Forelimb muscle (tissue), 1 donor: Measurements from ENCODE around the gene SRBD1. TPM values are rescaled to one million over a fixed set of nuclear protein-coding genes. Genes with fewer than 3 reads are reported as not detected.

Experiments used
- DNase-seq: peaks from one replicate; pipeline ENCODE4 v3.0.0-alpha.2; 2013; ENCODE audit warnings: low read depth
- polyA plus RNA-seq: library from polyadenylated mRNA; unstranded; fragments of 120-200 nt; gene quantifications from one replicate; pipeline ENCODE4 v1.2.1, GENCODE V29; 2013; ENCODE audit not compliant: insufficient read length

The SRBD1 gene
- polyA plus RNA-seq, 1 donor = 9.2 TPM

DNA sequence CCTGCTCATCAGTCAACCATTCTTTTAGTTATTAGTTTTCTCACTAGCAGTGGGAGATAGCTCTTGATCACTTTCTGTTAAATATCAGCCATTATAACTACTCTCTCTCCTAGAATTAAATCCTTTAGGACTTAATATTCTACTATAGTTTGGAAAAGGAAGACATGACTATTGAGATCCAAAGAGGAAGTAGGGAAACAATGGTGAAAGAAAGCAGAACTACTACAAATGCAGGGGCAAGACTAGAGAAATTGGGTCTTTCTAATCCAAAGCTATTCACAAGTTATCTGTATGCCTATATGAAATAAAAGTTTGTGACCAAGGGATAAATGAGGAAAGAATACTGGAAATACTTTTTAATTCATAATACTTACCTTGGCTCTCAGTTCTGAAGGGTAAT is 65.1 kb downstream of the SRBD1 start:
- DNase-seq = no peak

DNA sequence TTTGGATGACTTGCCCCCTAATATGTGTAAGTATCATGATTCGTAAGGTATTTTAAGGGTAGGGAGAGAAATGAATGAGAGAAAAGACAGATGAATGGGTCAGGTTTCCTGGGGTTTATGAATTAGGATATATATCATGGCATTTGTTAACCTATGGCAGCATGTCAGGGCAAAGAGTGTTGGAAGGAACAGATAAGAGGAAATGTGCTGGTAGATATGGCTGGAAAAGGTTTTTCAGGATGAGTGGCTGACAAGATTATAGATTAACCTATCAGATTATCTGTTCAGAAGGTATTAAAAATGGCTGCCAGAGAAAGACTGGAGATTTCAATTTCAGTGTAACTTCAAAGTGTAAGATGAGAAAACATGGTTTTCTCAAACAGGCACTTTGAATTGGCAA is 67.8 kb downstream of the SRBD1 start:
- DNase-seq = no peak

DNA sequence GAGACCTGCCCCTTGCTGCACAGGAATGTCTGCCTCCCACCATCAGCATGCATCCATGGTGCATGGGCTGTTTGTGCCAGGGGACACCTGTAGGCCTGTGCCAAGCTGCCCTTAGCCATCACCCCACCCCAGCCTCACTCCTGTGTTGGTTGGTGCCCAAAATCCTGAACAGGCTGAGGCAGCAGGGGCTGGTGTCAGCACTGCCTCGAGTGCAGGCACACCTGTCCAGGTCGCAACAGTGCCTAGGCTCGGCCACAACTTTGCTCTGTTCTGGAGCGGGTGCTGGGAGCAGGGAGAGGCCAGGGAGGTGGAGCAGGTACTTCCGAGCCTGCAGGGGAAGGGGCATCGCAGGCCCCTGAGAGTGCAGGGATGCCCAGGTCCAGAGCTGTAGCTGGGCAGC is 69.1 kb downstream of the SRBD1 start:
- no peak for DNase-seq

DNA sequence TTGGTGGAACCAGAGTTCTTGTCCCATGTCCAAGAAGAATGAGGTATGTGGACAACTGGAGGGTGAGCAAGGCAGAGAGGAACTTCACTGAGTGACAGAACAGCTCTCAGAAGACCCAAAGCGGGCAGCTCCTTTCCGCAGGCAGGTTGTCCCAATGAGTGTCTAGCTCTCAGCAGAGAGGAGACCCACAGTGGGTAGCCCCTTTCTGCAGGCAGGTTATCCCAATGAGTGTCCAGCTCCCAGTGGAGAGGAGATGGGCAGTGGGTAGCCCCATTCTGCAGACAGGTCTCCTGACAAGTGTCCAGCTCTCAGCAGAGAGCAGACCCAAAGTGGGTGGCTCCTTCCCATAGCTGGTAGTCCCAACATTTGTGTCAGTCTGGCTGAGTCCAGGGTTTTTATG is 69.6 kb downstream of the SRBD1 start:
- no peak for DNase-seq

DNA sequence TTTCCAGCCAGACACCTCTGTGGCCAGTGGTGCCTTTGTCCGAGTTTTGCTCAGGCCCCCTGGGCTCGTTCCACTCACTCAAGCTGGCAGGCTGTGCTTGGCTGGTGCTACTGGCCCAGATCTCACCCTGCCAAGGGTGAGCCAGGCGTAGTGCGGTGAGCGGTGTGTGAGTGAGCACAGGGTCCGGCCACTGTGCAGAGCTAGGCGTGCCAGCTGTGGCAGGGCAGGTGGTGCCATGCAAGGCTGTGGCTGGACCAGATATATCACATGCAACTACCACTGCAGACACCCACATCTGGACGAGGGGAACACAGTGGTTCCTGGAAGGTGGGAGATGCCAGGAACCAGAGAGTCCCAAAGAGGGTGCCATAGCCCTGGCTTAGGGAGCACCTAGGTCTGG is 70.1 kb downstream of the SRBD1 start:
- DNase-seq = no peak

DNA sequence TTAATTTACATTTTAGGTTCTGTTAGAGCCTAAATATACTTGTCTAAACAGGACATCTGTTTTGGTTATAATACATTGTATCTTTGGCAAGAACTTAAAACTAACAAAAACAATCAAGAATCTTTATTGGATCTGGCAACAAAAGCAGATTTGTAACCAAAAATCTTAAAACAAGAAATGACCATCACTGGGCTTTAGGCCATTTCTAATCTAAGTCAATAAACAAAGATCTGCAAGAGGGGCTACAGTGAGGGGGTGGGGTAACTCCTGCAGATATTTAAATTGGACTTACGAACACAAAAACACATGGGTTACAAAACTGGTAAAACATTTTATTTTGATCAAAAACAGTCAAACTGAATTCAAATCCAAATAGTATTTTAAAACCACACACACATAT is 77.3 kb downstream of the SRBD1 start:
- DNase-seq = no peak

DNA sequence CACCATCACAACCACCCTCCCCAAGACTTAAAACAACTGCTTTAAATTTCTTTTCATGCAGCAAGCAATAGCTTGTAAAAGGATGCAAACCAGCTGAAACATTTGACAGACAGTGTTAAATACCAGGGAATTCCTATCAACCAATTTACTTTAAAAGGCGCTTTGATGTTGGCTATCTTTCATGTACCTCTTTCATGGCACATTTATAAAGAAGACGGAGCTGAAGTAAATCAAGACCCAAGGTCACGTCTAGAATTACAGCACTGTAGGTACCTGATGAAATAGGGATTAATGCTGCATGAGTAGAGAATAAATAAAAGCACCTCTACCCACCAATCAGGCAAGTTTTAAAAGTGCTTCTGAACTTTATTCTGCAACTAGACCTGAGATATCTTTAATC is 78.9 kb downstream of the SRBD1 start:
- no peak for DNase-seq

DNA sequence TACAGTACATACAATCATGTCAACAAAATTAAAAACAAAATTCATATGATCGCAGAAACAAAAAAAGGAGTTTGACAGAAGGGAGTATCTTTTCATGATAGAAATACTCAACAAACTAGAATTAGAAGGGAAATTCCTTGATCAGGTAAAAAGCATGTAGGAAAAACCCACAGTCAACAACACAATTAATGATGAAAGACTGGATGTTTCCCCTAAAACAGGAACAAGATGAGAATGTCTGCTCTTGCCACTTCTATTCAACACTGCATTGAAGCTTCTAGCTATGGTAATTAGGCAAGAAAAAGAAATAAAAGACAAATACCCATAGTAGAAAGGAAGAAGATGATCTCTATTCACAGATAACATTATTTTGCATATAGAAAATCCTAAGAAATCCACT is 87.1 kb downstream of the SRBD1 start:
- DNase-seq = no peak

DNA sequence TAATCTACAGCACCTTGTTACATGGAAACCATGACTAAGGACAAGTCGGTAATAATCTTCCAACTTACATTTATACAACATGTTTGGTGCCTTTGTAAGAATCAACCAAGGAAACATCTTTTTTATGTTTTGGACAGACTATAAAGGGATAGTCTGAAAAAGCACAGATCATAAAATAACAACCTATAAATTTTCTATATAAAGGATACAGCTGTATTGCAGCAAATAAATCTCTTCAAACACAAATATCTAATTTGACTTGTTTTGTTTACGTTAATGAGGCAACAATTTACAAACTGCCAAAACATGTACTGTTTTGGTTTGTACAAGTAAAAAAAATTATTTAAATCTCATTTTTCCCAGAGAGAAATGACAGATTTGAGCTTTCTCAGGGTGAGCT is 92.5 kb downstream of the SRBD1 start:
- DNase-seq = no peak

DNA sequence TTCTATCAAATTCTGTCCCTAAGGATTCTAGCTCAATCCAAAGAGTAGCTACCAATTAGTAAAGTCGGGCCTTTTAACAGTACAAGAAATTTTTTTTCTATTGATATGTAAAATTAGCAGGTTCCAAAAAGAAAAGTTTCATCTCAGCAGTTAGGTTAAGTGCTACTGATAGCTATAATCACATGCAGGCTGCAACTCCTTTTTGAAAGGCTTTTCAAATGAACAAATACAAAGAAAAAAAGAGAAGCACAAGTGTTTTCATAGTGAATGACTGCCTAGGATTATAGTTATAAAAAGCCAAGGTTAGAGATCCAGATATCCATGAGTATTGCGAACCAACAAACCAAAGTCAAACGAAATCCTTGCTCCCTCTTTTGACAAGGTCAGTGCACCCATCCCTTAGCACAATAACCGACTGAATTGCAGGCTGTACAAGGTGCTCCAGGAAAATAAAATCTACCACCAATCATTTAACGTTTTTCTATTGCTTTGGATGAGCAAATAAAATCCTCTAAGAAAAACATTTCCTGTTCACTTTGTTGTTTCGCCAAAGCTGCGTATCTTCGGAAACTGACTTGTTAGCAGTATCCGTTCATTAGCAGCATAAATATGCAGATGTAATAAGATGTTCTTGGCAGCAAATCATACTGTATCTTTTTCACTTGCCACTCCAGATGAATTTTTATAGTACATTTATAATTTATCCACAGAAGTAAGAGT is 100.2 kb downstream of the SRBD1 start:
- no peak for DNase-seq

DNA sequence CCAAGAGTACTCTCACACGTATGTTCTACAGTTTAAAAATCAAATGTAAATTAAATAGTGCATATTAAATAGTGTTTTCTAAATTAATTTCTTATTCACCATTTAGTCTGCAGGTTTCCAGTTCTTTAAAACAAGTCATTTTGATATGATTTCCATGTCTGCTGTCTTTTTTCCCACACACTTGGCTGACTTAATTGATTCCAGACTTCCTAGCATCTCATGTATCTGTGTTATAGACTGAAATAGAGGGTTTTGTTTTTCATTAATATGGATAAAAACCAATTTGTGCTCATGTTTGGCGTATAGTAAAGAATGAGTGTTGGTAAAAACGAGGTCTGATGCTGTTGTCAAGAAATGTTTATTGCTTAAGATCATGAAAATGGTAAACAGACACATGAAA is 104.3 kb downstream of the SRBD1 start:
- no peak for DNase-seq

DNA sequence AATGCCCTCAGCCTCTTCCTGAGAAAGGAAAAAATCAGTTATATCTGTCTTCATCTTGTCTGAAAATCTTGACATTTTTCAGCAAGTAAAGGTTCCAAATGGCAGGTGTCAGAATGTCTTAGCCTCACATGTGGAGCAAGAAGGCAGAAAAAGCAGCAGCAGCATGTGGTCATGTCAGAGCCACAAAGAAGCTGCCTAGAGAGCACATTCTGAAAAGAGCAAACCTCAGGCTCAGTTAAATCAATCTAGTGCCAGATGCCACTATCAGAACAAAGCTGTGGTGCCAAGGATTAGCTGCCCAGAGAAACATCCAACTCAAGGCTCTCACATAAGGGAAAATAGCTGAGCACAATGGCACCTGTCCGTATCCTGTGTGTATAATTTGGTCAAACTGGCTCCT is 105.9 kb downstream of the SRBD1 start:
- DNase-seq = no peak

DNA sequence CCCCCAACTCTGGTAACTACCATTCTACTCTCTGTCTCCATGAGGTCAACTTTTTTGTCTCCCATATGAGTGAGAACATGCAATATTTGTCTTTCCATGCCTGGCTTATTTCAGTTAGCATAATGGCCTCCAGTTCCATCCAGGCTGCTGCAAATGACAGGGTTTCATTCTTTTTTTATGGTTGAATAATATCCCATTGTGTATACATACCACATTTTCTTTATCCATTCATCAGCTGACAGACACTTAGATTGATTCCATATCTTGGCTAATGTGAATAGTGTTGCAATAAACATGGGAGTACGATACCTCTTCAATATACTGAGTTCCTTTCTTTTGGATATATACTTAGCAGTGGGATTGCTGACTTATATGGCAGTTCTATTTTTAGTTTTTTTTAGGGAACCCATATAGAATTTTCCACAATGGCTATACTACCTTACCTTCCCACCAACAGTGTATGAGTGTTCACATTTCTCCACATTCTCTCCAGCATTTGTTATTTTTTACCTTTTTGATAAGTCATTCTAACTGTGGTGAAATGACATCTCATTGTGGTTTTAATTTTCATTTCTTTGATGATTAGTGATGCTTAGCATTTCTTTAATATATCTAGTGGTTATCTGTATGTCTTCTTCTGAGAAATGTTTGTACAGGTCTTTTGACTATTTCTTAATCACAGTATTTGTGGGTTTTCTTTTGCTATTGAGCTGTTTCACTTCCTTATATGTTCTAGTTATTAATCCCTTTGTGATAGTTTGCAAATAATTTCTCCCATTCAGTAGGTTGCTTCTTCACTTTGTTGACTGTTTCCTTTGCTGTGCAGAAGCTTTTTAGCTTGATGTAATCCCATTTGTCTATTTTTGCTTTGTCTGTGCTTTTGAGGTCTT is 112.2 kb downstream of the SRBD1 start:
- DNase-seq = no peak

DNA sequence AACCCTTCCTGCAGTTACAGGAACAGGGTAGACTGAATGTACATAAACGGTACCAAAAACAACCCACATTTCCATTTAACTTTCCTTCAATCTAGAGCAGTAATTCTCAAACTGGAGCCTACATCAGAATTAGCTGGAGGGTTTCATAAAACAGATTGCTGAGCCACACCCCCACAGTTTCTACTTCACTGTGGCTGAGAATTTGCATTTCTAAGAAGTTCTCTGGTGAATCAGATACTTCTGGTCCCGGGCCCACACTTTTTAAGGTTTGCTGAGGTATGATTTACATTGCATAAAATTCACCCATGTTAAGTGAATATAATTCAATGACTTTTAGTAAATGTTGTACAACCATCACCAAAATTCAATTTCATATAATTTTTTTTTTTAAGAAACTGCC is 113.7 kb downstream of the SRBD1 start:
- no peak for DNase-seq

DNA sequence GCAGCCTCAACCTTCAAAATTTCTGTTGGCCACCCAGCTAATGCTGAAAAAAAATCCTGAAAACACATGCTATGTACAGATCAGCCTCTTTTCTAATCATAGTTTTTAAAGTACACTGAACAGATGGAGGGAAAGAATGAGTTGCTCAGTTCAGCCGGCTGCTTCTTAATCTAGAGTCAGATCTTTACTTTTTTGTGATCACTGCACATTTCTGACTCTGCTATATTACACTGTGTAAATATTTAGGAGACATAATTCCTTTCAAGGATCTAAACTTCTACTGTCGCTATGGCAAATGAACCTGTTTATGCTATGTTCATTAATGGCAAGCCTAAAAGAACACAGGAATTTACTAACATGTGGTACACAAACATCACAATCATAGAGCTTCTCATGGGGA is 114.2 kb downstream of the SRBD1 start:
- DNase-seq = no peak

DNA sequence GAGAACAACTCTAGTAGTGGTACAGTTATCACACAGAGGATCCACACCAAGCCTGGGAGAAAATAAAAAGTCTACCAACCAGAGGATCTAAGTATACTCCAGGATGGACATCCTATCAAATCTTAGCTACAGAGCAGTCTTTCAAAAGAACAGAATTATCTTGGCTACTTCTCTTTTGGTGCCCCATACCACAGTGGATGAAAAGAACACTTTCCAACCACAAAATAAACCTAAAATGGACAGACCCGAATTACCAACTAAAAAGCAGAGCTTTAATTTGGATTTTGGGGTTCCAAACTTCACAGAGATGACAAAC is 116.1 kb downstream of the SRBD1 start:
- no peak for DNase-seq

DNA sequence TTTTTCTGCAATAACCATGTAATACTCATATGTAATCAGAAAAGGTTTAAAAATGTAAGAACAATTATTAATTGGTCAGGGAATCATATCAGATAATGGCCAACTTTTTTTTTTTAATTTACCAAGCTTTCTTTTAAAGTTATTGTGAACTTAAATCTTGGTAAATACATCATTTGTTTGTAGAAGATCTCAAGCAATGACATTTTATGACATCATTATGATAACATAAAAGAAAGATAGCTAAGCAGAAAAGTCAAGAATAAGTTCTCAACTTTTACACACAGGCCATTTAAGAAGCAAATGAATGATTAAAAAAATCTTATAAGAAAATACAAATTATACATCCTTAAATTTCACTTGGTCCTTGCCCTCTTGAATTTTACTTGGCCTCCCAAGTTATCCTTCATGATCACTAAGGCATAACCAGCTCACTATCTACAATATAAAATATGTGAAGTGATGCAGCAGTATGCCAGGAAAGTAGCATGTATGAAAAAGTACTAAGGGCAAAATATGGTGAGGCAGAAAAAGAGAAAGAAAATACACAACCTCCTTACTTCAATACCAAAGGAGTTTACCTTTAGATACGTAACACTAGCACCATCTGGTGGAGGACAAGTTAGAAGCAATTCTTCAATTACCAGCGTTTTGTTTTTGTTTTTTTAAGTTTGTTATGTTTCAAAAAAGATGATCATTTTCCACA is 116.6 kb downstream of the SRBD1 start:
- DNase-seq = peak; percentile 62

DNA sequence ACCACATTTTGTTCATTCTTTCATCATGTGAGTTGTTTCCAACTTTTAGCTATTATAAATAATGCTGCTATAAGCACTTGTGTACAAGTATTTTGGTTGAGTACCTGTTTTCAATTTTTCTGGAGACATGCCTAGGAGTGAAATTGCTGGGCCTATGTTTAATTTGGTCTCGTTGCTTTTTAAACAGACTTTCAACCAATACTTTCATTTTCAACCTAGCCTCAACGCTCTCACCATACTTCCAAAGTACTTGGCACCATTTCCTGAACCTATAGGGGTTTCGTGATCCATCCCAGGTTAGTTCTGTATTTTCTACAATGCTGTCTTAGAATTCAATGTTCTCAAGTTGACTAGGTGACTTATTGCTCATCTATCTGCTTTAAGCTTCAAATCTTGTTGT is 126.1 kb downstream of the SRBD1 start:
- DNase-seq = no peak

DNA sequence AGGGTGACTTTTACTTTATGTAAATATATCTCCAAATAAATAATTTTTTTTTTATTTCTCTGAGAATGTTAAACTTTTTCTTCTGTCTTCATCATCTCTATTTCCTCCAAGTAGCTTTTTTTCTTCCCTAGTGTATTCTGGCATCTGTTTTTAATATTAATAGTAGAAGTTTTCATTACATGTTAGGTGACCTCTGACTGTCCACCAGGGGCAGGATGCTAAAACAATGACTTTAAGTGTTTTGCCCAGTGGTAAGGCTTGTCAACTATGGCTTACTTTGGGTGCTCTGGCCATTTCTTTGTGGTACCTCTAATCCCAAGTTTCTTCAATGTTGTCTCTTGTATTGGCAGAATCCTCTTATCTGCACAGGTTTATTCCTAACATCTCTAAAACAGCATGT is 127.1 kb downstream of the SRBD1 start:
- DNase-seq = no peak

DNA sequence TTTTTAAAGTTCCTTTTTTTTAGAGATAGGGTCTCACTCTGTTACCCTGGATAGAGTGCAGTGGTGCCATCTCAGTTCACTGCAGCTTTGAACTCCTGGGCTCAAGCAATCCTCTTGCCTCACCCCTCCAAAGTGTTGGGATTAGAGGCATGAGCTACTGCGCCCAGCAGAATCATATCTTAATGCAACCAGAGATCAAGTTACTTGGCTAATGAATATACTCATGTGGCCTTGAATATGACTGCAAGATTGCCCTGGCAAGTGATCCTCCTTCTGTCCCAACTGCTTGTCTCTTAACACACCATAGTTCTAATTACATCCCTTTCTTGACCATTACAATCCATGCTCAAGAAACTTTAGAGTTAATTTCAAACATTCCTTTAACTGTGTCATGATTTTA is 133.5 kb downstream of the SRBD1 start:
- no peak for DNase-seq

DNA sequence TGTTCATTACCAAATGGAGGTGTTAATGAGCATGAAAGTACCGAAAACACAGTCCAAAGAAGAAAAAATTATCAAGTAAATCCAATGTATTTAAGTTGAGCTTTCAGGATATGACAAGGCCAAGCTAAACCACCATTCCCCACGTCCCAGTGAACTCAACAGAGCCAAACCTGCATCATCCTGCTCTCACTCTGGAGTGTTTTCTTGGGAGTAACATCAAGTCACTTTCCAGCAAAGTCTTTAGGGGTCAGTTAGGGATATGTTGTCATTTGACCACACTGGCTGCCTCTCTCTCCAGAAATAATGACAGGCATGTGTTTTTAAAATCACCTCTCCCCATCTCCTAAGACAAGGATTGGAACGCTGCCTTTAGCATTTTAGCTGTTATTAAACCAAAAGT is 140.5 kb downstream of the SRBD1 start:
- DNase-seq = peak; percentile 79

DNA sequence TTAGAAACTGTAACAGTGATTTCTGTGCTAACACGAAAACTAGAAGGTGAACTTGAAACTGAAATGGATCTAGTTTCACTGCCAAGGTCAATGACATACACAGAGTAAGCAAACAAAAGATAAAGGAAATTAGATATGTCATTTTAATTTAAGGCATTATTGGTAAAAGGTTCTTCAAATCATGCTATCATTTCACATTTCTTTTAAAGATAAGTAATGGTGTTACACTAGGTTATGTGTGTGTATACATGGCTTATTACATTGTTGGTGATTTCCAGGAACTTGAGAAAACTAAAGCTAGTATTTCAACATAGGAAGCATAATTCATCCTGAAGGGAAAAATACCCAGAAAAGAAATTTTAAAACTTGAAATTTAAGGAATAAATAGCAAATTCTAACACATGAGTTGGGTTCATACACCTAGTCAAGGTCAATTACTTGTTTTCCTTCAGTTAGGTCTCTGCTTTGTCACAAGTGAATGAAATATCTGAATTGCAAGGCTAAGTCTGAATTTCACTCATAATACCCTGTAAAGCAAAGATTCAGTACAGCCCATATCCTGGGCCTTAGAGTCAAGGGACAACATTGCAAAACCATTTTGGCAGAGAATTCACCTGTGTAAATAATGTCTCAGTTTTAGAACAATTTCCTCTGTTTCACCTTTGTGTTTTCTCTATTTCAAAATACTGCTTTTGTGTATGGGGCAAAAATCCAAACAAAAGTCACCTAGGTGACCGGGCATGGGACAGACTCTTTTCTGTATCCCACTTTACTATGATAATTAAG is 141.6 kb downstream of the SRBD1 start:
- DNase-seq = no peak
